Cardiac muscle cell (in vitro differentiated cells and primary cell): ENCODE data around the gene ERG. TPM values are rescaled to one million over a fixed set of nuclear protein-coding genes. Genes with fewer than 3 reads are reported as not detected.

Experiments
- DNase-seq, 2 donors: peaks; one replicate each; pipeline versions ENCODE4 v3.0.0 to v3.0.0-alpha.2; 2010 to 2017; ENCODE audit warnings: low read depth in 1 of 2, low spot score in 1 of 2
- H3K27ac ChIP-seq: fragments of 200-600 bp; sonication (generic); 2 replicates; pipeline ENCODE4 v1.5.1; 2016
- H3K27me3 ChIP-seq: fragments of 200-600 bp; sonication (generic); 2 replicates; pipeline ENCODE4 v1.6.0; 2016; ENCODE audit warnings: control low read depth
- H3K36me3 ChIP-seq: fragments of 200-600 bp; sonication (generic); 2 replicates; pipeline ENCODE4 v1.5.1; 2016; ENCODE audit warnings: control low read depth
- H3K4me1 ChIP-seq: fragments of 200-600 bp; sonication (generic); 2 replicates; pipeline ENCODE4 v1.8.1; 2017; ENCODE audit warnings: low read depth, mild to moderate bottlenecking, mixed run types
- H3K4me3 ChIP-seq: fragments of 200-600 bp; sonication (generic); 2 replicates; pipeline ENCODE4 v1.5.1; 2016; ENCODE audit warnings: mild to moderate bottlenecking
- H3K9me3 ChIP-seq: fragments of 200-600 bp; sonication (generic); 2 replicates; pipeline ENCODE4 v1.5.1; 2017; ENCODE audit warnings: low read depth, mild to moderate bottlenecking, control low read depth
- polyA plus RNA-seq: library from polyadenylated mRNA; unstranded; fragments of >200 nt; fragmentation: Nextera tagmentation; extraction: Ambion mirVana; gene quantifications from 2 replicates; pipeline ENCODE4 v1.2.1, GENCODE V29; 2016
- total RNA-seq: library from RNA; depleted of rRNA; stranded (reverse); fragments of >200 nt; gene quantifications from 2 replicates; pipeline ENCODE4 v1.2.3, GENCODE V29; 2016
- TF ChIP-seq, protein P1 (sequence below): IDR thresholded peaks from 2 replicates; pipeline ENCODE4 v1.5.1; 2012; ENCODE audit warnings: low read depth, mild to moderate bottlenecking, low read length

Gene ERG
- total and polyA plus RNA-seq, 2 experiments from 2014 or later: 1.5 TPM; not detected in 1

DNA sequence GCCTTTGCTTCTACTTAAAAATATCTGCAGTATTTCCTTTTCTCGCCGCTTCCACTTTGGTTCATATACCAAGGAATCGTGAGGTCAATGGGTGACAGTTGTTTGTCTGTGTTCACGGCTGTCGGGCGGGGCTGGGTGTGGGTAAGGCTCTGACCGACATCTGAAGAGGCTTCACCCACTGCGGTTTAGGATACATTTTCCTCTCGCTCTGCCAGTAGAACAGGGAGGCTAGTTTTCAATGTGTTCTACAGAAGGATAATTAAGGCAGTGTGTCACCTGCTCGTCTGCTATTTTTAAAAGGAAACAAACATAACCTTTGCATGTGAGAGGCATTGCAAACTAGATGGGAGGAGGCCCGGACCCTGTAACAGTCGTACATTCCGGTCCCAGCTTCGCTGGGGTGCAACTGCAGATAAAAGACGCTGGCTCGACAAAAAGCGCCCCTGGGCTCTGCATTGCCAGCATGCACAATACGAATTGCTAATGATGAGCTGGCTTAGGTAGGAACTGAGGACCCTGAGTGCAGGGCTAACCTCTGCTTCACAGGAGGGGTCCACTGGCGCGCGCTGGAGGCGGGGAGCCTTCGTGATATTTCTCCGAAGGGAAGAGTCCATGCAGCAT lies 8.5 kb upstream of the ERG start:
- peaks cover 3% of the 10 kb centered on the region for H3K4me1 ChIP-seq
- TF ChIP-seq, protein P1, sequence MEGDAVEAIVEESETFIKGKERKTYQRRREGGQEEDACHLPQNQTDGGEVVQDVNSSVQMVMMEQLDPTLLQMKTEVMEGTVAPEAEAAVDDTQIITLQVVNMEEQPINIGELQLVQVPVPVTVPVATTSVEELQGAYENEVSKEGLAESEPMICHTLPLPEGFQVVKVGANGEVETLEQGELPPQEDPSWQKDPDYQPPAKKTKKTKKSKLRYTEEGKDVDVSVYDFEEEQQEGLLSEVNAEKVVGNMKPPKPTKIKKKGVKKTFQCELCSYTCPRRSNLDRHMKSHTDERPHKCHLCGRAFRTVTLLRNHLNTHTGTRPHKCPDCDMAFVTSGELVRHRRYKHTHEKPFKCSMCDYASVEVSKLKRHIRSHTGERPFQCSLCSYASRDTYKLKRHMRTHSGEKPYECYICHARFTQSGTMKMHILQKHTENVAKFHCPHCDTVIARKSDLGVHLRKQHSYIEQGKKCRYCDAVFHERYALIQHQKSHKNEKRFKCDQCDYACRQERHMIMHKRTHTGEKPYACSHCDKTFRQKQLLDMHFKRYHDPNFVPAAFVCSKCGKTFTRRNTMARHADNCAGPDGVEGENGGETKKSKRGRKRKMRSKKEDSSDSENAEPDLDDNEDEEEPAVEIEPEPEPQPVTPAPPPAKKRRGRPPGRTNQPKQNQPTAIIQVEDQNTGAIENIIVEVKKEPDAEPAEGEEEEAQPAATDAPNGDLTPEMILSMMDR: no peak
- DNase-seq: peak in 1 of 2 donors; percentile 17
- H3K9me3 ChIP-seq: no peaks in the 10 kb centered on the region
- no peak overlapping the region for H3K4me3 ChIP-seq
- H3K36me3 ChIP-seq: no peaks in the 10 kb centered on the region
- no peak overlapping the region for H3K27ac ChIP-seq
- H3K27me3 ChIP-seq: no peaks in the 10 kb centered on the region

GRCh38 chr21:38505654-38506523 lies 7.6 kb upstream of the ERG start:
- Histone ChIP-seq H3K9me3 (no peaks in the 10 kb centered on the region), H3K36me3 (no peaks in the 10 kb centered on the region), H3K27me3 (no peaks in the 10 kb centered on the region), H3K4me3 (no peak overlapping the region), H3K4me1 (peaks cover 3% of the 10 kb centered on the region), H3K27ac (no peak overlapping the region)
- peak; percentile 75 to 85 for DNase-seq
- TF ChIP-seq, protein P1: peak; percentile 76

- Histone ChIP-seq H3K27me3 (no peaks in the 10 kb centered on the region), H3K36me3 (no peaks in the 10 kb centered on the region), H3K9me3 (no peaks in the 10 kb centered on the region), H3K27ac (no peak overlapping the region), H3K4me1 (peaks cover 3% of the 10 kb centered on the region), H3K4me3 (no peak overlapping the region)
- DNase-seq: peak in 1 of 2 donors; percentile 66
- TF ChIP-seq, protein P1: no peak
These were observed 5.8 kb upstream of the ERG start for GRCh38 chr21:38504066-38504465.

DNA sequence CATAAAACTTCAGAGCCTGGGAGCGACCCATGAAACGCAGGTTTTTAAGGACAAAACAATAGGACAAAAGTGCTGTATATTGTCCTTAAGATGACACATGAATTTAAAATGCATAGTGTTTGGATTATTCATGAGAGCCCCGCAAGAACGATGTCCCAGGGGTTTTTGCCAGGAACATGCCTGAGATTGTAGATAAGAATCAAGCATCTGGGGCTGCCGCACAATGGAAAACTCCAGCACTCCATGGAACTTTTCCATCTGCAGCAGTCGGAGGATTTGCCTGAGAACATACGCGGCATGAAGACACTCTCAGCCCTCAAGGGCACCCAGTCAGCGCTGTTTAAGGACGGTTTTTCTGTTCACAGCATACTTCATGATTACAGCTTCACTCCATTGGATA lies 5.3 kb upstream of the ERG start:
- Histone ChIP-seq H3K4me1 (peaks cover 3% of the 10 kb centered on the region), H3K9me3 (no peaks in the 10 kb centered on the region), H3K36me3 (no peaks in the 10 kb centered on the region), H3K27ac (no peak overlapping the region), H3K4me3 (no peak overlapping the region), H3K27me3 (no peaks in the 10 kb centered on the region)
- TF ChIP-seq, protein P1: no peak
- peak in 1 of 2 donors; percentile 66 for DNase-seq

DNA sequence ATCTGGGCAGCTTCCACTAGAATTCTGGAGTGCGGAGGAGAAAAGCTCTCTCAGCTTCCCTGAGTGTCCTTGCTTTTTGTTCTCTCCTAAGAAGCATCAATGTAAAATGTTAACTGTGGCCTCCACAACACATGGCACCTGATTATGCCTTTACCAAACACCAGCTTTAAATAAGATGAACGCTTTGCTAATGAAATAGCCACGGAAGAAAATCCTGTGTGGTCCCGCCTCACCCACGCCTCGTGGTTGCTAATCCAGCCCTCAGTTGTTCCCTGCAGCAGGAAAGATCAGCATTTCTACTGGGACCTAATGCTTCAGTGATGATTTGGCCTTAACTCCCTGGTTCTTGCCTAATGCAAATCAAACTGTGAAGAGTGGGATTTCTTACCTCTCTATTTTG lies 1.8 kb upstream of the ERG start:
- TF ChIP-seq, protein P1: no peak
- no peak overlapping the region for H3K4me3 ChIP-seq
- H3K9me3 ChIP-seq: no peaks in the 10 kb centered on the region
- H3K27me3 ChIP-seq: no peaks in the 10 kb centered on the region
- DNase-seq: no peak
- H3K4me1 ChIP-seq: no peaks in the 10 kb centered on the region
- no peak overlapping the region for H3K27ac ChIP-seq
- H3K36me3 ChIP-seq: no peaks in the 10 kb centered on the region
